HCT116 (cell line): ENCODE results near the gene EIF4G3. TPM values are rescaled to one million over a fixed set of nuclear protein-coding genes. Genes with fewer than 3 reads are reported as not detected.

ENCODE experiments used
- ATAC-seq: fragments of 200-7000 bp; cut with Tn5 transposase; 2 replicates; pipeline ENCODE4 v1.9.1; 2020; ENCODE audit warnings: mild to moderate bottlenecking, moderate library complexity
- BruUV-seq: library from RNA; stranded (reverse); fragments of 400-500 nt; replicated peaks from 2 replicates; lab custom pipeline; 2021; lab: Mats Ljungman, UMichigan
- CTCF ChIA-PET: fragments of 300-600 bp; sonication (Branson Sonifier 250); formaldehyde crosslinking; loops from one replicate; lab custom pipeline; 2021; ENCODE audit warnings: antibody characterized with exemption; lab: Charles Lee
- POLR2A ChIA-PET: fragments of 300-600, 350-600 bp; sonication (Branson Sonifier 250); formaldehyde crosslinking; loops from one replicate; lab custom pipeline; 2021; ENCODE audit warnings: antibody characterized with exemption; lab: Charles Lee
- RAD21 ChIA-PET, 2 experiments: fragments of 300-600 bp; sonication (Branson Sonifier 250); formaldehyde crosslinking; loops; one replicate each; lab custom pipeline; 2023; ENCODE audit warnings: low total read pairs in 2 of 2; ENCODE audit not compliant: uncharacterized antibody in 2 of 2, unreplicated experiment in 2 of 2, low non-redundant PET in 1 of 2; lab: Charles Lee
- DNase-seq: peaks from one replicate; pipeline ENCODE4 v3.0.0-alpha.2; 2010; ENCODE audit warnings: low read depth, low spot score
- H2AFZ ChIP-seq: fragments of 200-600 bp; shearing (Covaris generic), sonication (generic); 2 replicates; pipeline ENCODE4 v1.6.1; 2017; ENCODE audit warnings: low read depth, mixed run types, mixed read lengths, antibody characterized with exemption, low read length; ENCODE audit not compliant: poor library complexity, severe bottlenecking
- H3K27ac ChIP-seq: 2 replicates; pipeline ENCODE4 v1.5.1; 2012; ENCODE audit warnings: low read depth, low read length
- H3K27me3 ChIP-seq: fragments of 200-600 bp; sonication (generic); 2 replicates; pipeline ENCODE4 v1.6.1; 2016; ENCODE audit warnings: mixed run types, low read length, mixed read lengths; ENCODE audit not compliant: insufficient read depth
- H3K36me3 ChIP-seq, 2 experiments: fragments of 200-500 bp in 1 of 2; fragments of 200-600 bp in 1 of 2; sonication (Bioruptor generic) in 1 of 2; sonication (generic) in 1 of 2; 2 replicates each; pipeline versions ENCODE4 v1.5.1 to v1.6.1; 2014 to 2016; ENCODE audit warnings: low read length in 2 of 2, inconsistent platforms in 1 of 2, mixed read lengths in 1 of 2, mixed run types in 1 of 2; ENCODE audit not compliant: insufficient read depth in 2 of 2, control insufficient read depth in 1 of 2
- H3K4me1 ChIP-seq, 2 experiments: fragments of 200-600 bp in 1 of 2; sonication (generic) in 1 of 2; 2 replicates each; pipeline versions ENCODE4 v1.5.1 to v1.6.1; 2012 to 2017; ENCODE audit warnings: low read length in 2 of 2, inconsistent platforms in 1 of 2, mild to moderate bottlenecking in 1 of 2, mixed read lengths in 1 of 2, mixed run types in 1 of 2, moderate library complexity in 1 of 2; ENCODE audit not compliant: insufficient read depth in 2 of 2, control insufficient read depth in 1 of 2
- H3K4me2 ChIP-seq: fragments of 200-600 bp; sonication (generic); 2 replicates; pipeline ENCODE4 v1.6.1; 2017; ENCODE audit warnings: mixed run types, low read length, mixed read lengths
- H3K4me3 ChIP-seq, 2 experiments: fragments of 200-600 bp in 1 of 2; sonication (generic) in 1 of 2; replicated peaks in 1 of 2; 2 replicates each; pipeline ENCODE4 v1.5.1; 2011 to 2016; ENCODE audit warnings: low read length in 2 of 2, control low read depth in 1 of 2, low read depth in 1 of 2, mild to moderate bottlenecking in 1 of 2, mixed read lengths in 1 of 2, mixed run types in 1 of 2
- H3K79me2 ChIP-seq: fragments of 200-600 bp; sonication (generic); 2 replicates; pipeline ENCODE4 v1.6.1; 2017; ENCODE audit warnings: mild to moderate bottlenecking, mixed run types, low read length, moderate library complexity, mixed read lengths; ENCODE audit not compliant: insufficient read depth
- H3K9ac ChIP-seq: fragments of 200-600 bp; sonication (generic); 2 replicates; pipeline ENCODE4 v1.6.1; 2016; ENCODE audit warnings: low read length, mixed read lengths
- H3K9me2 ChIP-seq: fragments of 200-600 bp; sonication (generic), shearing (Covaris generic); 2 replicates; pipeline ENCODE4 v1.6.1; 2017; ENCODE audit warnings: mixed run types, mild to moderate bottlenecking, moderate library complexity; ENCODE audit not compliant: insufficient read depth
- H3K9me3 ChIP-seq, 2 experiments: fragments of 200-500 bp in 1 of 2; fragments of 200-600 bp in 1 of 2; sonication (Bioruptor generic) in 1 of 2; sonication (generic) in 1 of 2; 2 replicates each; pipeline ENCODE4 v1.6.1; 2014 to 2017; ENCODE audit warnings: low read length in 2 of 2, mixed read lengths in 2 of 2, inconsistent platforms in 1 of 2, low read depth in 1 of 2, mild to moderate bottlenecking in 1 of 2, mixed run types in 1 of 2, moderate library complexity in 1 of 2; ENCODE audit not compliant: control insufficient read depth in 1 of 2, insufficient read depth in 1 of 2
- H4K20me1 ChIP-seq: fragments of 200-600 bp; sonication (generic), shearing (Covaris generic); 2 replicates; pipeline ENCODE4 v1.6.1; 2017; ENCODE audit warnings: mixed run types, mild to moderate bottlenecking, moderate library complexity; ENCODE audit not compliant: insufficient read depth
- CBX3 ChIP-seq: IDR thresholded peaks from 2 replicates; pipeline ENCODE4 v1.6.1; 2012; ENCODE audit warnings: low read depth
- CEBPB ChIP-seq: IDR thresholded peaks from 2 replicates; pipeline ENCODE4 v1.6.1; 2012; ENCODE audit warnings: low read depth
- EGR1 ChIP-seq: IDR thresholded peaks from 2 replicates; pipeline ENCODE4 v1.6.1; 2012; ENCODE audit warnings: low read depth
- ELF1 ChIP-seq: IDR thresholded peaks from 2 replicates; pipeline ENCODE4 v1.6.1; 2012; ENCODE audit warnings: low read depth, borderline replicate concordance
- EZH2 ChIP-seq: fragments of 200-600 bp; sonication (generic); IDR thresholded peaks from 2 replicates; pipeline ENCODE4 v1.6.1; 2017; ENCODE audit warnings: antibody characterized with exemption, mixed run types
- EZH2phosphoT487 ChIP-seq: fragments of 200-600 bp; IDR thresholded peaks from 2 replicates; pipeline ENCODE4 v1.6.1; 2018; ENCODE audit warnings: antibody characterized with exemption, borderline replicate concordance
- JUND ChIP-seq: IDR thresholded peaks from 2 replicates; pipeline ENCODE4 v1.6.1; 2012
- POLR2A ChIP-seq: IDR thresholded peaks from 2 replicates; pipeline ENCODE4 v1.7.0; 2011; ENCODE audit warnings: borderline replicate concordance; ENCODE audit not compliant: insufficient read depth, insufficient read length; ENCODE audit errors: extremely low read depth
- POLR2AphosphoS5 ChIP-seq: IDR thresholded peaks from 2 replicates; pipeline ENCODE4 v1.6.1; 2011; ENCODE audit warnings: mild to moderate bottlenecking, low read depth, low read length, moderate library complexity
- RAD21 ChIP-seq: IDR thresholded peaks from 2 replicates; pipeline ENCODE4 v1.6.1; 2012; ENCODE audit warnings: low read depth, mild to moderate bottlenecking
- SIN3A ChIP-seq: IDR thresholded peaks from 2 replicates; pipeline ENCODE4 v1.6.1; 2012; ENCODE audit warnings: low read depth
- SP1 ChIP-seq: IDR thresholded peaks from 2 replicates; pipeline ENCODE4 v1.6.1; 2012; ENCODE audit warnings: low read depth
- SRF ChIP-seq: IDR thresholded peaks from 2 replicates; pipeline ENCODE4 v1.6.1; 2012; ENCODE audit warnings: low read depth
- YY1 ChIP-seq: IDR thresholded peaks from 2 replicates; pipeline ENCODE4 v1.6.1; 2011; ENCODE audit warnings: low read length, low read depth, moderate library complexity, mild to moderate bottlenecking; ENCODE audit not compliant: insufficient replicate concordance; ENCODE audit errors: extremely low read depth
- ZFX ChIP-seq: fragments of 450-650 bp; IDR thresholded peaks from 2 replicates; pipeline ENCODE4 v1.6.1; 2017
- ZNF274 ChIP-seq: fragments of 200-500 bp; sonication (Bioruptor generic); IDR thresholded peaks from 2 replicates; pipeline ENCODE4 v1.6.1; 2014; ENCODE audit warnings: mild to moderate bottlenecking, low read depth, low read length, inconsistent platforms
- intact Hi-C: fragments of 100-400 bp; cut with micrococcal nuclease; formaldehyde crosslinking; loops from 2 replicates; pipeline ENCODE4 v1.10.0; 2022
- total RNA-seq: library from RNA; stranded (reverse); gene quantifications from one replicate; pipeline ENCODE4 v1.2.1, GENCODE V29; 2021; ENCODE audit not compliant: unreplicated experiment
- TF ChIP-seq, protein P1 (sequence below): IDR thresholded peaks from 2 replicates; pipeline ENCODE4 v1.6.1; 2012
- TF ChIP-seq, protein P2 (sequence below): IDR thresholded peaks from 2 replicates; pipeline ENCODE4 v1.6.1; 2012; ENCODE audit warnings: low read depth
- TF ChIP-seq, protein P3 (sequence below), 3 experiments: fragments of 200-600 bp in 1 of 3; sonication (generic) in 1 of 3; IDR thresholded peaks in 2 of 3; conservative IDR thresholded peaks in 1 of 3; 2 replicates each; pipeline ENCODE4 v1.5.1; 2012 to 2017; ENCODE audit warnings: low read depth in 2 of 3, low read length in 2 of 3, antibody characterized with exemption in 1 of 3, borderline replicate concordance in 1 of 3, control low read depth in 1 of 3, mild to moderate bottlenecking in 1 of 3, mixed read lengths in 1 of 3, mixed run types in 1 of 3, moderate library complexity in 1 of 3; ENCODE audit not compliant: insufficient read depth in 1 of 3
- TF ChIP-seq, protein P4 (sequence below): IDR thresholded peaks from 2 replicates; pipeline ENCODE4 v1.6.1; 2012

Gene EIF4G3
- total RNA-seq, 1 experiment from 2014 or later = 40.1 TPM

DNA sequence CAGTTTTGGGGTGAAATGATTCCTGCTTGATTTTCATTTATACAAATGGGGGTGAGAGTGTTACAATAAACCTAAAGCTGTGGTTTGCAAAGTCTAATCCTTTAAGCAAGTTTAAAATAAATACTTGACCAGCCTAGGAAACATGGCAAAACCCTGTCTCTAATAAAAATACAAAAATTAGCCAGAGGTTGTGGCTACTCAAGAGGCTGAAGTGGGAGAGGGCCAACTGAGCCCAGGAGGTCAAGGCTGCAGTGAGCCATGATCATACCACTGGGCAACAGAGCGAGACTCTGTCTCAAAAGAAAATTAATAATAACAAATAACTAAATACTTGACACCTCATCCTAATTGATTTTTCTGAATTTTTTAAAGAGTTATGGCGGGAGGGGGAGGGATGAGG, 110.8 kb downstream of the EIF4G3 start:
- no peaks in the 10 kb centered on the region for H3K27me3 ChIP-seq
- DNase-seq = no peak
- H3K27ac ChIP-seq = no peak overlapping the region
- H4K20me1 ChIP-seq = no peaks in the 10 kb centered on the region
- H3K9ac ChIP-seq = no peak overlapping the region
- ChIA-PET CTCF (no interaction called here), POLR2A (no interaction called here), RAD21 (no interaction called here)
- H3K79me2 ChIP-seq = no peaks in the 10 kb centered on the region
- intact Hi-C loops = no loop called here
- no peak overlapping the region for H3K4me2 ChIP-seq
- H3K9me3 ChIP-seq = no peaks in the 10 kb centered on the region
- no peak overlapping the region for H2AFZ ChIP-seq
- no peak for ATAC-seq
- no peaks in the 10 kb centered on the region for H3K9me2 ChIP-seq
- no TSS peak for BruUV-seq
- H3K4me3 ChIP-seq = no peak overlapping the region
- H3K4me1 ChIP-seq = no peaks in the 10 kb centered on the region
- TF ChIP-seq CBX3 (no peak), SP1 (no peak), ZNF274 (no peak), JUND (no peak), EGR1 (no peak), CEBPB (no peak), SRF (no peak), ELF1 (no peak), ZFX (no peak), RAD21 (no peak), POLR2A (no peak), EZH2 (no peak), EZH2phosphoT487 (no peak), YY1 (no peak), POLR2AphosphoS5 (no peak), SIN3A (no peak)
- TF ChIP-seq, protein P1, sequence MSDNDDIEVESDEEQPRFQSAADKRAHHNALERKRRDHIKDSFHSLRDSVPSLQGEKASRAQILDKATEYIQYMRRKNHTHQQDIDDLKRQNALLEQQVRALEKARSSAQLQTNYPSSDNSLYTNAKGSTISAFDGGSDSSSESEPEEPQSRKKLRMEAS = no peak
- TF ChIP-seq, protein P2, sequence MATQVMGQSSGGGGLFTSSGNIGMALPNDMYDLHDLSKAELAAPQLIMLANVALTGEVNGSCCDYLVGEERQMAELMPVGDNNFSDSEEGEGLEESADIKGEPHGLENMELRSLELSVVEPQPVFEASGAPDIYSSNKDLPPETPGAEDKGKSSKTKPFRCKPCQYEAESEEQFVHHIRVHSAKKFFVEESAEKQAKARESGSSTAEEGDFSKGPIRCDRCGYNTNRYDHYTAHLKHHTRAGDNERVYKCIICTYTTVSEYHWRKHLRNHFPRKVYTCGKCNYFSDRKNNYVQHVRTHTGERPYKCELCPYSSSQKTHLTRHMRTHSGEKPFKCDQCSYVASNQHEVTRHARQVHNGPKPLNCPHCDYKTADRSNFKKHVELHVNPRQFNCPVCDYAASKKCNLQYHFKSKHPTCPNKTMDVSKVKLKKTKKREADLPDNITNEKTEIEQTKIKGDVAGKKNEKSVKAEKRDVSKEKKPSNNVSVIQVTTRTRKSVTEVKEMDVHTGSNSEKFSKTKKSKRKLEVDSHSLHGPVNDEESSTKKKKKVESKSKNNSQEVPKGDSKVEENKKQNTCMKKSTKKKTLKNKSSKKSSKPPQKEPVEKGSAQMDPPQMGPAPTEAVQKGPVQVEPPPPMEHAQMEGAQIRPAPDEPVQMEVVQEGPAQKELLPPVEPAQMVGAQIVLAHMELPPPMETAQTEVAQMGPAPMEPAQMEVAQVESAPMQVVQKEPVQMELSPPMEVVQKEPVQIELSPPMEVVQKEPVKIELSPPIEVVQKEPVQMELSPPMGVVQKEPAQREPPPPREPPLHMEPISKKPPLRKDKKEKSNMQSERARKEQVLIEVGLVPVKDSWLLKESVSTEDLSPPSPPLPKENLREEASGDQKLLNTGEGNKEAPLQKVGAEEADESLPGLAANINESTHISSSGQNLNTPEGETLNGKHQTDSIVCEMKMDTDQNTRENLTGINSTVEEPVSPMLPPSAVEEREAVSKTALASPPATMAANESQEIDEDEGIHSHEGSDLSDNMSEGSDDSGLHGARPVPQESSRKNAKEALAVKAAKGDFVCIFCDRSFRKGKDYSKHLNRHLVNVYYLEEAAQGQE = no peak
- TF ChIP-seq, protein P3, sequence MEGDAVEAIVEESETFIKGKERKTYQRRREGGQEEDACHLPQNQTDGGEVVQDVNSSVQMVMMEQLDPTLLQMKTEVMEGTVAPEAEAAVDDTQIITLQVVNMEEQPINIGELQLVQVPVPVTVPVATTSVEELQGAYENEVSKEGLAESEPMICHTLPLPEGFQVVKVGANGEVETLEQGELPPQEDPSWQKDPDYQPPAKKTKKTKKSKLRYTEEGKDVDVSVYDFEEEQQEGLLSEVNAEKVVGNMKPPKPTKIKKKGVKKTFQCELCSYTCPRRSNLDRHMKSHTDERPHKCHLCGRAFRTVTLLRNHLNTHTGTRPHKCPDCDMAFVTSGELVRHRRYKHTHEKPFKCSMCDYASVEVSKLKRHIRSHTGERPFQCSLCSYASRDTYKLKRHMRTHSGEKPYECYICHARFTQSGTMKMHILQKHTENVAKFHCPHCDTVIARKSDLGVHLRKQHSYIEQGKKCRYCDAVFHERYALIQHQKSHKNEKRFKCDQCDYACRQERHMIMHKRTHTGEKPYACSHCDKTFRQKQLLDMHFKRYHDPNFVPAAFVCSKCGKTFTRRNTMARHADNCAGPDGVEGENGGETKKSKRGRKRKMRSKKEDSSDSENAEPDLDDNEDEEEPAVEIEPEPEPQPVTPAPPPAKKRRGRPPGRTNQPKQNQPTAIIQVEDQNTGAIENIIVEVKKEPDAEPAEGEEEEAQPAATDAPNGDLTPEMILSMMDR (IDR thresholded peaks at IDR 0.05 in 2 of 3, conservative IDR thresholded peaks at IDR 0.05 in 1 of 3; ENCODE audit: borderline replicate concordance in 1 of 3, insufficient read depth in 1 of 3, low read depth in 2 of 3, low read length in 2 of 3) = no peak
- TF ChIP-seq, protein P4, sequence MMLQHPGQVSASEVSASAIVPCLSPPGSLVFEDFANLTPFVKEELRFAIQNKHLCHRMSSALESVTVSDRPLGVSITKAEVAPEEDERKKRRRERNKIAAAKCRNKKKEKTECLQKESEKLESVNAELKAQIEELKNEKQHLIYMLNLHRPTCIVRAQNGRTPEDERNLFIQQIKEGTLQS = no peak
- H3K36me3 ChIP-seq = no peaks in the 10 kb centered on the region
